DMS79 treated with DMSO at 0.1 percent for 48 hours (cell line): ENCODE data around the gene MLLT10.

Source experiments
- DNase-seq: peaks from one replicate; lab custom pipeline; 2025; lab: John Stamatoyannopoulos, UW

Gene MLLT10

DNA sequence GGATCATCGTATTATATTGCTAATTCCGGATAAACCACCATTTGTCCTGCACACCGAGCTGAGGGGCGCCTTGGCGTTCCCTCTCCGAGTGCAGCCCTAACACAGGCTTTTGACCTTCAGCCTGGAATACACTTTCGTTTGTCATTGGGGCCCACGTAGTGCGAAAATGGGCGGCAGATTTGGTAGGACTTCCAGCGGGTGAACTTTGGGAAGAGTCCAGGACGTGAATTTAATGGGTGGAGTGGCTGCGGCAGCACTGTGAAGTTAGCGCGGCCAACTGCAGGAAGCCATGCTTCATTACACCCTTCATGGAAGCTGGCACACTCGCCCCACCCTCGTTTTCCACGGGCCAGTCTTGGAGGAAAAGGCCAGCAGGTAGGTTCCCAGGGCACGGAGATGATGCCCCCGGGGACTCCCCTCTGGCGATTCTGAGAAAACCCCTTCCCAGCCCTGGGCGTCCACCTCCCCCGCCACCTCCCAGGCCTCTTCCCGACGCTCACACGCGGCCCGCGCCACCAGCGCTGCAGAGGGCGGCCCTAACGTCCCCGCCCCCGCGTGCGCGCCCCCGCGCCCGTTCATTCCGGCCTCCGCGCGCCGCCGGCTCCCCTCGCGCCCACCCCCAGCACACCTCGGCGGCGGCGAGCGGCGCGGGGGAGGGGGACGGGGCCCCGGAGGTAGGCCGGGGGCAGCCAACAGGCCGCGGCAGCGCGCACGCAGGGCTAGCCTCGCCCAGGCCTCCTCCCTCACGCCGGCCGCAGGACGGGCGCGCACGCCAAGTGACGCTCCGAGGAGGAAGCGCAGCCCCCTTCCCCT, at the start of gene MLLT10:
MLLT10 (plus strand) TSS at position 766 of the 813 bp plus-strand sequence. CDS start 413 bp downstream, outside the sequence.
- peak; percentile 64 for DNase-seq

DNA sequence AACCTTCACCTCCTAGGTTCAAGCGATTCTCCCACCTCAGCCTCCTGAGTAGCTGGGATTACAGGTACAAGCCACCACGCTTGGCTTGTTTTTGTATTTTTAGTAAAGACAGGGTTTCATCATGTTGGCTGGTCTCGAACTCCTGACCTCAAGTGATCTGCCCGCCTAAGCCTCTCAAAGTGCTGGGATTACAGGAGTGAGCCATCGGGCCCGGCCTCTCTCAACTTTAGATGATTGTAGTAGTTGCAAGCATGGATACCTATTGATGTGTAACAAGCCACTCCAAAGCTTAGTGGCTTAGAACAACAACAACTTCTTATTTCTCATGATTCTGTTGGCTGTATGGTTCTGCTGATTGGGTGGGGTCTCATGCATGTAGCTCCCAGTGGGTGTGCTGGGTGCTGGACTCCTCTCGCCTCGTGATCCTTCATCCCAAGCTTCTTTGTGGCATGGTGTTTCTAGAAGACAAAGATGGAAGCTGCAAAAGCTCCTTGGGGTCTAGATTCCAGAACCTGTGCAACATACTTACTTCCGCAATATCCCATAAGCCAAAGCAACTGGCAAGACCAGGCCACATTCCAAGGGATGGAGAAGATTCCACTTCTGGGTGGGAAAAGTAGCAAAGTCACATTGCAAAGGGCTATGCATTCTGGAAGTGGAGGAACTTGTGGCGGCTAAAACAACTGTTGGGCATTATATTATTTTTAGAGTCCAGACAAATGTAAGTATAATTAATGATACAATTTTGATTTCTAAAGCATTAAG, 46.4 kb upstream of the MLLT10 start:
- no peak for DNase-seq

DNA sequence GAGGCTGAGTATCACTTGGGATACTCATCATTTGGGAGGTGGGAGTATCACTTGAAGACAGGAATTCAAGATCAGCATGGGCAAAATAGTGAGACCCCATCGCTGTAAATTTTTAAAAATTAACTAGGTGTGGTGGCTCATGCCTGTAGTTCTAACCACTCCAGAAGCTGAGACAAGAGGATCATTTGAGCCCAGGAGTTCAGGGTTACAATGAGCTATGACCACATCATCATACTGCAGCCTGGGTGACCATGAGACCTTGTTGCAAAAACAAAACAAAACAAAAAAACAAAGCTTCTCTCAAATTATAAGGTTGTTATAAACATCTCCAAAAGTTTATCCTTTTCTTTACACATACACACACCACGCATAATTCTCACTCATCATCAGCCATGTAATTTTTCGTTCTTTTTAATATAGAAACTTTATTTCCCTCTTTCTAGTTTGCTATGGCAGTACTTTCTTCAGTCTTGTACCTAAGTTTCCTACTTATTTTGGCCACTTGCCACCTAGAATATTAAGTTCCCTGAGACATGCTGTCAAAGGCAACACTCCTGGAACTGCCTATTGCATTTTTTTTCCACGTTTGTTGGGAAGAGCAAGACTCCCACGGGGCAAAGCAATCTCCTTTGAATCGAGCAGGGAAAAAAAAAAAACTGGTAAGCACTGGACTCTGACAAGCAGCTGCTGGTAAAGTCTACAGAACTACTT, 45.6 kb upstream of the MLLT10 start:
- DNase-seq: no peak

DNA sequence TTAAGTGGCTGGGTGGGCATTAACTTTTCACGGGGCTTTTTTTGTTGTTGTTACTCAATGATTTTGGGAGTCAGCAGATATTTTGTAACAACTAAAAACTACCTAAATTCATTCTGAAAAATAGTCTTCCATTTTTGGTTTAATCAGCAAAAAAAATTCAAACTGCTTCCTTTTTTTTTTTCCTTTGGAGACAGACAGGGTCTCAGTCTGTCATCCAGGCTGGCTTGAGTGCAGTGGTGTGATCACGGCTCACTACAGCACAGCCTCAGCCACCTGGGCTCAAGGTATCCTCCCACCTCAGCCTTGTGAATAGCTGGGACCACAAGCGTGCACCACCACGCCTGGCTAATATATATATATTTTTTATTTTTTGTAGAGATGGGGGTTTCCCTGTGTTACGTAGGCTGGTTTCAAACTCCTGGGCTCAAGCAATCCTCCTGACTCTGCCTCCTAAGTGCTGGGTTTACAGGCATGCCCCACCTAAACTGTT, 45.0 kb upstream of the MLLT10 start:
- no peak for DNase-seq

DNA sequence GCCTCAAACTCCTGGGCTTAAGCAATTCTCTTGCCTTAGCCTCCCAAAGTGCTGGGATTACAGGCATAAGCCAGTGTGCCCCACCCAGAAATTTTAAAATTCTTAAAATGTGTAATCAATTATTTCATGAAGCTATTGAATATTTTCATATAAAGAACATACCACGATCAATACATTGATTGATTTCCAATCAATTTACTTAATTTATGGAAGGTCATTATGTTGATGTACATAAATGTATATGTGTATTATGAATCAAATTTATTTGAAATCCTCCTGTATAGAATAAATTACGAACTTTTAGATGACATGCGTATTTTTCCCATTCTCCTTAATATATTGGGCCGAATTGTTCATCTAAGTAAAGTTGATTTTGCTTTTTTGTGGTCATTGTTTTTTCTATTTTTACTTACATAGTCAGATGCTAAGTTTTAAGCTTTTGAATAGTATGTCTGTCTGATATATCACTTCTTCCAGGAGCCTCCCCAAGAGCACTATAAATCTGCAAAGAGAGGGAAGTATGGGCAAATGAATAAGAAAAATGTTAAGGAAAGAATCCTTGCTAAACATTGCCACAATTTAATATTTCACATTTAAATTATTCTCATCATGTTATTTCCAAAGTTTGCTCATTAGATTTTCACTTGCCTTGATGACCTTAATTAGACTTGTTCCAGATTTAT, 43.9 kb upstream of the MLLT10 start:
- no peak for DNase-seq

DNA sequence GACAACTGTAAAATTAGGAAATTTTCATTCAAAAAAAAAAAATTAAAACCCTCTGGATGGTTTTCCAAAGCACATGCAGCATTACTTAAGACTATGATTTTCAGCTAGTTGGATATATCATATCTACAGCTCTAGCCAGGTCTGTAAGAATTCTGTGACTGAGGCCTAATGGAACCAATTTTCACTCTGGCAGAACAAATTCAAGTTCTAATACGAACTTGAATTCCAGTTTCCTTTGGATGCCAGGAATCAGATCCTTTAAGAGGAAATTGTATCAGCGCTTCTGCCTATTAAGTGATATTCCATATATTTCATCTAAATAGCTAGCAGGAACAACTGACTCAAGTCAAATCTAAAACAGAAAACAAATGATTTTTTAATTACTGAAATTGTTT, 43.3 kb upstream of the MLLT10 start:
- no peak for DNase-seq

DNA sequence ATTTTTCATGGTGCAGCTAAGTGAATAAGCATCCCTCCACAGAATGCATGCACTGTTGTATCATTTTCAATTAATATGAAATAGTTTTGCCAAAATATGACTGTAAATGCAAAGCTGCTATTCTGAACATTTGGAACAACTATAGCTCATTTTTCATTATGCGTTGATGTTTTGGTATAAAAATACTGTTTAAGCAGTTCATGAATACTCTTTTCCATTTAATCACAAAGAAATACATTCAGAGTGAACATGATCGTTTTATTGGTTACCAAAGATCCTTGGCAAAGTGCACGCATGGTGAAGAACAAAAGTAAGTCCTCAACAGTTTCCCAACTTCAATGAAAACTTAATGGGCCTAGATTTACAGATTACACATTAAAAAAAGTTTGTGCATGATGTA, 41.6 kb upstream of the MLLT10 start:
- DNase-seq: no peak

DNA sequence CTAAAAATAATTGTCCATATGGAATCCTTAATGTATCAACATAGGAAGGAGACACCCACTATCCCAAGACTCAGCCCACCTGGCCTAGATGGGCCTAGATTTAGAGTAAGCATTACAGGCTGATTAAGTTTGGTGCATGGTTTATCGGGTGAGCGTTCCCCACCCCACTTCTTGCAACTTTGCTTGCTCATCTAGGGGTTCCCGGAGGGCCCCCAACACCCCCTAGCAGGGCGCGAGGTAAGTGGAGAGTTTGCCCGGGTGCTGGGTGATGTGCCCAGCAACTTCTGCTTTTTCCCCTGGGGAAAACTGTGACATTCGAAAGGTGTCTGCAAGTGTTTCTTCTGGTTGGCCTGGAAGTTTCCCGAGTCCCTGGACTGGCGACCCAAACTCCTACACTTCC, 40.2 kb upstream of the MLLT10 start:
- no peak for DNase-seq

DNA sequence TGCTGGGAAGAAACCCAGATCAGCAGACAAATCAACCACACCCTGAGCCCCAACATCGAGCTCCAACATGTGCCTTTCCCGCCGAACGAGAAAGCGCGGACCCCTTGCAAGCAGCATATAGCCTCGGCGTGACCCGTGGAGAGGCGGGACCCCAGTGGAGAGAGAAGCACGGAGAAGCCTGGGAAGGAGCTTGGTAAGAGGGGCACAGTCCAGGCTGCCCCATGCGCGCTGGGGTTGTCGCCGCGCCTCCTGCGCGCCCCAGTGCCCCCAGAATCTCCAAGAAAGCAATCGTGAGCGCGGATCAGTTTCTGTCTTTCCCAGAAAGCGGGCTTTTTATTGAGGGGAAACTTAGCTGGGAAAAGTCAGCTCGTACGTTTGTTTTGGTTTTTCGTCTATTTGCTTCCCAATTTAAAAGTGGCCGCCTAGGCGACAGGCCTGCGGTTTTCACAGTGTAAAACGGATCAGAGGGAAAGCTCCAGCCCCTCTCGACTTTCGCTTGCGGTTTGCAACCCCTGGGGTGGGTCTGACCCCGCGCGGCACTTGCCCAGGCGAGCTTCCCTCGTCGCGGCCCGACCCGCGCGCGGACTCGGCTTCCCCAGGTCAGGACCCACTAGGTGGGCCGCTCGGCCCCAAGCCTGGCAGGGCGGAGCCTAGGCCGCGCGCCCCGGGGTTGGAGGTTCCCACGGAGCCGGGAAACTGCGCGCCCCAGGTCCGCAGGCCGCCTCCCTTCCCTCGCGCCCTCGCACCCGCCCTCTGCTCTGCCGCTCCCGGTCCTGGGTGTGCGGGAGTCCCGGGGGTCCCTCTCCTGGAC, 39.6 kb upstream of the MLLT10 start:
- DNase-seq: no peak

DNA sequence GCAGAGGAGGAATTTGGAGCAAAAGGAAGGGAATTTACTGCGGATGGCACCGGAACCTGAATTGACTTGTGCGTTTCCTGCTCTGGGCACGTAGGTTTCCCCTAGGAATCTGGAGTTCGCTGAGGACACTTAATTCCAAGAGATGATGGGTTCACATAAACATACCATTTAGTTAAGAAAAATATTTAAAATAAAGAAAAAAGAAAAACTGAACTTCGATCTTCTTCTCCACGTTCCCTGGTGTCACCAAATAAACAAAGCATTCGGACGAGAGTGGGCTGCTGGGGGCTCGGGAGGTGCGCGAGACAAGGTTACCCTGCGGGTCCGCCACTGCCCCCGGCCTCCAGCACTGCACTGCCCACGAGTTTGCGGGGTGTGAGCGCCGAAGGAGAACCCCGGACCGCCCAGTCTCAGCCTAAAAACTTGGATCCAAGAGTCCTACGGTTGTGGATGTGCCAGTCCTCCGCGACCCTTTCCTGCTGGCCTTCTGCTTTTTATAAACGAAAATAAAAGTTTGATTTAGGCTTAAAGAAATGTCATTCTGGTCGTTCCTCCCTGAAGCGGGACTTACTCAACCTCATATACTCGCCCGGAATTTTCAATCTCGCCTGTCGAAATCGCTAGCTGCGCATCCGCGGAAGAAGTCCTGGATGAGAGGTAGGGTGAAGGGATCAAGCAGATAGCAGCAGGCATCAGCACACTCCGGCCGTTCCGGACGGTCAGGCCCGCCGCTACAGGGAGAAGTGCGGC, 38.9 kb upstream of the MLLT10 start:
- no peak for DNase-seq

DNA sequence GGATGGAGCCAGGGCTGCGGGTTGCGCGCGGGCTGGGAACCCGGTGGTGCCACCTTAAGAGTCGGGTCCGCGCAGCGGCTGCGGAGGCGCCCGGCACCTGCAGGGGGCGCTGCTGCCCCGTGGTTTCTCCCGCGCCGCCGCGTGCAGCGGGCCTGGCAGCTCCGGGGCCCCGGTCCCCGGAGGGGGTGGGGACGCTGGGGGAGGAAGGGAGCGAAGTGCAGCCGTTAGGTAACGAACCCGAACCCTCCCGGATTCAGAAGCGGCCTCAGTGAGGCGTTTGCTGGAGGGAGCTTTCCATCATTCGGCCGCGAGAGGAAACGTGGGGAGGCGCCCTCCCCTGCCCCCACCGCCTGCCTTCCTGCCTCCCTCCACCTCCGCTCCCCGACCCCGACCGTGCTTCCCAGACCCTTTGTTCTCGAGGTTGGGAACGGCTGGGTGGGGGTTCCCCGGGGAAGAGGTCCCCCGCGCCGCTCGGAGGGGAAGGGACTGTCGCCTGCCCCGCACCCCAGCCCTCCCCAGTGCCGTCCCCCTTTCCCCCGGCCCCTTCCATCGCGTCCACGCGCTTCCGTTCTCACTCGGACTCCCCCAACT, 38.2 kb upstream of the MLLT10 start:
- DNase-seq: peak; percentile 40

DNA sequence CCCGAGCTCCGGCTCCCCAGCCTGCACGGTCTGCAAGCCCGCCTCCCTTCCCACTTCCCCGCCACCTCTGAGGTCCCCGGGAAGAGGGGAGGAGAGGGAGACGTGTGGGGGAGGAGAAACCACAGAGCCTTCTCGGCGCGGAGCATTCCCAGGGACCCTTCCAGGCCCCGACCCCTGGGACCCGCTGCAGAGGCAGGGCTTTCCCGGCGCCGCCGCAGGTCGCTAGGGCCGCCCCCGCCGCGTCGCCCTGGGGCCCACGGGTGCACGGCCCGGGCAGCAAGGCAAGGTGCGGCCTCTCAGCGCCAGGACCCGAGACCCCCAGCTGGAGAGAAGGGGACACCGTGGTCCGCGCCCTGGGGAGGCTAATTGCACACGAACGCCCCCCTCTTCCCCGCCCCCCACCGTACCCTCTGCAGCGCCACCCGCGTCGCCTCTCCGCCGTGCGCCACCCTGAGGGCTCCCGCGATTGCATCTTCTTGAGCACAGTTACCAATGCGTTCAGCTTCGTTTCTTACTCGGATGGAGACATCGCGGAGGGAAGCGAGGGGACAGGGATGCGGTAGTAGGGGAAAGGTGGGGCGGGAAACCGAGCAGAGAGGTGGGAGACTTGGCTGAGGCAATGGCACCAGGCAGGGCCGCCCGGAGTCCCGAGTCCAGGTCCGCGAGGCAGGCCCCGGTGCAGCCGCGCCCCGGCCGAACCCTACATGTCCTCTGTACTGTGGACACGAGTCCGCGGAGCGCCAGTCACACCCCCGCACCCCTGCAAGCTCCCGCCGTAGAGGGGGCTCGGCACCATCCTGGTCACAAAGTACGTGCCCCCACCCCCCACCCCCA, 37.5 kb upstream of the MLLT10 start:
- peak; percentile 5 for DNase-seq

DNA sequence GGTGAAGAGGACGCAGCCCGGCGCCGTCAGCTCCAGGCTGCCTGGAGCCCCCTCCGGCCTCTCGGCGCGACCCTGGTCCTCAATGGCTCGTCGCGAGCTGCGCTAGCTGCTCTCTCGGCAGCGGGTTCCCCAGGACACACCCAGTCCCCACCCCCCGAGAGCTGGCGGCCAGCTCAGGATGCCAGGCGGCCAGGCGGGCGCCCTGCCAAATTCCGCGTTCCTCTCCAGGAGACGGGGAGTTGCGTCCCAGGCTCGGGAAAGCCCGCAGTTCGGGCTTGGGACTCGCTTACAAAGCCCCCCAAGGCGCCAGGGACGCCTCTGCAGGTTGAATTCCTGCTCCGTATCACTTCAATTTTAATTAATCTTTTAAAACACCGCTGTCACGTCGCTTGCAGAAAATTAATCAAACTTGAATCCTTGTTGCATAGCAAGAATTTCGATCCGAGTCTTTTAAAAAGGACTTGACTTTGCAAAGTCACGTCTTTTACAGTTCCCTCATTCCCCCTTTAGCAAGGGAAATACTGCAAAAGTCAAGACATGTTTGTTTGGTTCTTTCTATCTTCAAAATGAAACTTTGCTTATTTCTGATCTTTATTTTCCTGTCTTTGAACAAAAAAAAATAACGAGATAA, 36.7 kb upstream of the MLLT10 start:
- DNase-seq: peak; percentile 51

DNA sequence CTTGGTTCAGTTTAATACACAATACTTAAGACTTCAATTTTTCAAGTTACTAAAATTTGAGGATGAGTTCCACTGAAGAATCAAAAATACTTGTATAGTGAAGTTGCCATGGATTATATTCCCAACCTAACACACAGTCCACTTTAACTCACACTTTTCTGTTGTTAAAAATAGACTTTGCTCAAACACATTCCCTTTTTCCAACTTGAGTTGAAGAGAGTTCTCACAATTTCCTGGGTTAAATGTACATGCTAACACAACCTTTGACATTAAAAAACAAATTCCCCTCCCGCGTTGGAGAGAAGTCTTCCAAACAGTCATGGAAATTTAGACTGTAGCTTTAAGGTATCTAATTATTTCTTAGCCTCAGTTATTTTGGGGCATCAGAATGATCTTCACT, 35.7 kb upstream of the MLLT10 start:
- DNase-seq: no peak

DNA sequence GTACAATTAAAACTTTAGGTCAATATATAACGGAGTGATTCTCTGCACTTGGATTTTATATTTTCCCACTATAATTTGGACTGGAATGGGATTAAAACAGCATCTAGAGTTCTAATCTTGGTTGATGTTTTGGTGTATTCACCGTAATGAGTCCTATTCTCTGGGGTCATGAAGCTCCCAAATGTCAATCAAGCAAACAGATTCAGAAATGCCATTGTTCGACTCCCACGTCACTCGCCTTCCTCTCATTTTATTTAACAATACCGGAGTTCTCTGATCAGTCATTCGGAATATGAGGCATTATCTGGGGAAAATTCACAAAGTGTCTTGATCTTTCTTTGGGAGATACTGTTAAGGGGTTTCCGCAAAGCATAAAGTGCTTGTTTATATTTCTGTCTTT, 35.0 kb upstream of the MLLT10 start:
- DNase-seq: no peak

DNA sequence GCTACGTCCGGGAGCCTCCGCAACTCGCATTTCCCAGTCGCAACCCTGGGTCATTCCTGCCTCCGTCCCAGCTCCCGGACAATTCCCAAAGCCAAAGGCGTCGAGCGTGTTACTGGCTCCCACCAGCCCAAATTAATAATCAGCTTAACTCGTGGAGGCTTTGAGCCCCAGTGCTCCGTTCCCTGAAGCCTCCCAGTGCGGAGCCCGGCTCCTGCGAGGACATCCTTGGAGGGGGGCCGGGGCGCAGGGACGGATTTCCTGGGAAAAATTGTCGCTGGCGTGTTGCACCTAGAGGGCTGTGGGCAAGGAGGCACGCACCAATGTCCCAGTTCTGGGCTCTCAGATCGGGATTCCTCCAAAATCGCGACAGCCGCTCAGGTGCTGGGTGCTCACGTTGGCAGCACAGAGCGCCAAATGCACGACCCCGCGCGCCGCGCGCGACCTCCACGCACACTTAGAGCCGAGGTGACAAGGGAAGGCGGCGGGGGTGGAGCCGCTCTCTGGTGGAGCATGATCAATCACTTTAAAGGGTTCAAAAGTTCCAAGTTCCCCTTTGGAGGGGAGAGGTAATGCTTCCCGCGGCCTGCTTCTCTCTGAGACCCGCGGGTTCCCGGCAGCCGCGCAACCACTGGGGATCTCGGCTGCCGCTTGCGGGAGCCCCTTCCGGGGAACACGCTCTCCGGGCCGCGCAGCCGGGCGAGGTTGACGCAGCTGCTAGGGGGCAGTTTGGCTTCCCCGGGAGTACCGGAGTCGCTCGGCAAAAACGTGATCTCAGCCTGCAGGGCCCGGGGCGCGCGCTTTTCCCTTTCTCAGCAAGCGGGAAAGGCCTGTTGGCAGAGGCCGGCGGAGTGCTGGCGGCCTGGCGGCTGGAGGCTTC, 34.1 kb upstream of the MLLT10 start:
- no peak for DNase-seq

DNA sequence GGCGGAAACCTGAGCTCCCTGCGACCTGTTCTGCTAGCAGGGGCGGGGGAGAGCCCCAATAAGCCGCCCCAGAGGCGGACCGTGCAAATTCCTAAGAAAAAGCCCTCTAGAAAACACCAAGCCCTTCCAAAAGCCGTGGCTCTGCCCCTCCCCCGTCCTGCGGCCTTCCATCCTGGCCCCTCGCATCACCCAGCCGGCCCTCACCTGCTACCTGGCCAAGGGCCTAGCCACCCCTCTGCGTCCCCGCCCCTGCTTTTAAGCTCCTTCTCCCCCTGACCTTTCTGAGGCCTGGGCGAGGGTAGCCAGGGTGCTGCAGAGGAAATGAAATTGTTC, 33.5 kb upstream of the MLLT10 start:
- no peak for DNase-seq

DNA sequence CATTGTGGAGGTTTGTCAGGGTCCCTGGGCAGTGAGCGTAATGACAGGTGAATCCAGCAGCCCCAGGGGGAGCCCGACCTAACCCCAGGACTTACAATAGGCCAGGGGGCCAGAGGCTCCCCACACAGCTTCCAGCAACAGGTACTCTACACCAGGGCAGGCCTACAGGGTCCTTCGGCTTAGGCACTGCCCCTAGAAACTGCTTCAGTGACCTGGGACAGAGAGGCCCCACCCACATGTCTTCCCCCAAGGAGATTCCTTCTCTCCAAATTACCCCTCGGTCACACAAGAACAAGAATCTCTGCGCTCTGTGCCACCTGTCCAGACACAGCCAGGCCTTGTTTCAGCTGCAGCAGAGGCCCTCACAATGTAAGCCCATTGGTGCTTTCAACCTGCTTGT, 32.9 kb upstream of the MLLT10 start:
- no peak for DNase-seq
